GM19324 (cell line): ENCODE results near the gene ELFN1.

ENCODE experiments used
- ATAC-seq: cut with Tn5 transposase; IDR thresholded peaks from one replicate; pipeline ENCODE4 v1.9.1; 2021; ENCODE audit warnings: mild to moderate bottlenecking, moderate library complexity; ENCODE audit not compliant: unreplicated experiment, low FRiP score

Gene ELFN1

GRCh38 chr7:1675036-1675671 lies 5.1 kb downstream of the ELFN1 start:
- ATAC-seq, result no peak

GRCh38 chr7:1675673-1676549 lies 5.8 kb downstream of the ELFN1 start:
- no peak for ATAC-seq

GRCh38 chr7:1676550-1677078 lies 6.5 kb downstream of the ELFN1 start:
- no peak for ATAC-seq

- no peak for ATAC-seq
These were observed 7.4 kb downstream of the ELFN1 start for GRCh38 chr7:1677206-1678080.

- ATAC-seq, result no peak
These were observed 8.0 kb downstream of the ELFN1 start for GRCh38 chr7:1678081-1678543.

- no peak for ATAC-seq
These were observed 8.7 kb downstream of the ELFN1 start for GRCh38 chr7:1678571-1679325.

GRCh38 chr7:1679326-1679965 lies 9.4 kb downstream of the ELFN1 start:
- no peak for ATAC-seq

GRCh38 chr7:1679966-1680730 lies 10.1 kb downstream of the ELFN1 start:
- no peak for ATAC-seq

GRCh38 chr7:1681581-1681980 lies 11.5 kb downstream of the ELFN1 start:
- no peak for ATAC-seq

GRCh38 chr7:1685000-1685624 lies 15.0 kb downstream of the ELFN1 start:
- no peak for ATAC-seq

GRCh38 chr7:1688542-1688941 lies 18.5 kb downstream of the ELFN1 start:
- no peak for ATAC-seq

GRCh38 chr7:1689311-1689710 lies 19.2 kb downstream of the ELFN1 start:
- ATAC-seq, result no peak

GRCh38 chr7:1690359-1690958 lies 20.4 kb downstream of the ELFN1 start:
- no peak for ATAC-seq

GRCh38 chr7:1691096-1691495 lies 21.0 kb downstream of the ELFN1 start:
- no peak for ATAC-seq

- no peak for ATAC-seq
These were observed 21.8 kb downstream of the ELFN1 start for GRCh38 chr7:1691601-1692514.

- no peak for ATAC-seq
These were observed 22.7 kb downstream of the ELFN1 start for GRCh38 chr7:1692515-1693418.
